Colonic mucosa (tissue), 4 donors: ENCODE results near the gene SLC25A34. TPM values are rescaled to one million over a fixed set of nuclear protein-coding genes. Genes with fewer than 3 reads are reported as not detected.

Experiments used
- DNase-seq: peaks from one replicate; pipeline ENCODE4 v3.0.0-alpha.2; 2020
- H3K27ac ChIP-seq: fragments of 200-600 bp; one replicate; pipeline ENCODE4 v1.8.0; 2021
- H3K27me3 ChIP-seq: fragments of 200-600 bp; one replicate; pipeline ENCODE4 v1.8.0; 2021
- H3K36me3 ChIP-seq: fragments of 200-600 bp; one replicate; pipeline ENCODE4 v1.8.0; 2021
- H3K4me1 ChIP-seq: fragments of 200-600 bp; one replicate; pipeline ENCODE4 v1.8.0; 2021; ENCODE audit warnings: mild to moderate bottlenecking
- H3K4me3 ChIP-seq: fragments of 200-600 bp; one replicate; pipeline ENCODE4 v1.8.0; 2021
- H3K9ac ChIP-seq, 2 donors: one replicate each; pipeline ENCODE4 v1.7.0; 2013; ENCODE audit warnings: control low read depth in 2 of 2, low read depth in 2 of 2, low read length in 2 of 2
- H3K9me3 ChIP-seq: fragments of 200-600 bp; one replicate; pipeline ENCODE4 v1.8.0; 2021
- intact Hi-C: fragments of 100-400 bp; cut with DNase I; formaldehyde crosslinking; loops from one replicate; pipeline ENCODE4 v1.14.1; 2022
- total RNA-seq, 2 donors: library from RNA; stranded (reverse); fragmentation: NEBNext Ultra II Directional in 1 of 2; extraction: Animal tissue kit (Norgen Biotek cat#: 25700) in 1 of 2; gene quantifications; one replicate each; pipeline ENCODE4 v1.2.1, GENCODE V29; 2021
- TF ChIP-seq, protein P1 (sequence below): fragments of 200-600 bp; IDR thresholded peaks from one replicate; pipeline ENCODE4 v1.8.0; 2022; ENCODE audit warnings: antibody characterized with exemption, mild to moderate bottlenecking
- donor health status: healthy.
- donor health status: DM: no; HTN: no; CAD: no.
- donor health status: DM: no; HTN: no; CAD: no.

SLC25A34 gene
- total RNA-seq, 2 donors from 2014 or later, result 3.2 to 16.0 TPM

DNA sequence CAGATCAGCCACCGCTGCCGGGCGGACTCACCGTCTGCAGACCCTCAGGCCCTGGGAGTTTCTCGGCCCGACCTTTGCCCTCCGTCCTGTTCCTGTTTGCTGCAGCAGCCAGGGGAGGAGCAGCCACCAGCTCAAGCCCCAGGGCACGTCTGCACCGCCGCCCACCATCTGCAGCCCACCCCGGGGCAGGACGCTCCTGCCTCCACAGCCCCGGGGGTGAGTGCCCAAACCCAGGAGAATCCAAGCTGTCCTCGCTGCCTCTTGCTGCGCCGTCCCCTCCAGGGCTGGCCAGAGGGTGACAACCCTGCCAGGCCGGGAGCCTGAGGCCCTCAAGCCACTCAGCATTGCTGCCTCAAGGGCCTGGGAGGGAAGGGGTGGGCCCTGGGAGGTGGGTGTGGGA, 1.2 kb upstream of the SLC25A34 start:
- Histone ChIP-seq H3K4me3 (no peak overlapping the region), H3K9ac (peak overlapping the region; percentile 68 to 92), H3K27ac (no peak overlapping the region), H3K27me3 (no peaks in the 10 kb centered on the region), H3K36me3 (peaks cover 9% of the 10 kb centered on the region), H3K4me1 (peaks cover 5% of the 10 kb centered on the region), H3K9me3 (no peaks in the 10 kb centered on the region)
- intact Hi-C loops, result no loop called here
- DNase-seq, result peak; percentile 34
- TF ChIP-seq, protein P1, sequence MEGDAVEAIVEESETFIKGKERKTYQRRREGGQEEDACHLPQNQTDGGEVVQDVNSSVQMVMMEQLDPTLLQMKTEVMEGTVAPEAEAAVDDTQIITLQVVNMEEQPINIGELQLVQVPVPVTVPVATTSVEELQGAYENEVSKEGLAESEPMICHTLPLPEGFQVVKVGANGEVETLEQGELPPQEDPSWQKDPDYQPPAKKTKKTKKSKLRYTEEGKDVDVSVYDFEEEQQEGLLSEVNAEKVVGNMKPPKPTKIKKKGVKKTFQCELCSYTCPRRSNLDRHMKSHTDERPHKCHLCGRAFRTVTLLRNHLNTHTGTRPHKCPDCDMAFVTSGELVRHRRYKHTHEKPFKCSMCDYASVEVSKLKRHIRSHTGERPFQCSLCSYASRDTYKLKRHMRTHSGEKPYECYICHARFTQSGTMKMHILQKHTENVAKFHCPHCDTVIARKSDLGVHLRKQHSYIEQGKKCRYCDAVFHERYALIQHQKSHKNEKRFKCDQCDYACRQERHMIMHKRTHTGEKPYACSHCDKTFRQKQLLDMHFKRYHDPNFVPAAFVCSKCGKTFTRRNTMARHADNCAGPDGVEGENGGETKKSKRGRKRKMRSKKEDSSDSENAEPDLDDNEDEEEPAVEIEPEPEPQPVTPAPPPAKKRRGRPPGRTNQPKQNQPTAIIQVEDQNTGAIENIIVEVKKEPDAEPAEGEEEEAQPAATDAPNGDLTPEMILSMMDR, result no peak

DNA sequence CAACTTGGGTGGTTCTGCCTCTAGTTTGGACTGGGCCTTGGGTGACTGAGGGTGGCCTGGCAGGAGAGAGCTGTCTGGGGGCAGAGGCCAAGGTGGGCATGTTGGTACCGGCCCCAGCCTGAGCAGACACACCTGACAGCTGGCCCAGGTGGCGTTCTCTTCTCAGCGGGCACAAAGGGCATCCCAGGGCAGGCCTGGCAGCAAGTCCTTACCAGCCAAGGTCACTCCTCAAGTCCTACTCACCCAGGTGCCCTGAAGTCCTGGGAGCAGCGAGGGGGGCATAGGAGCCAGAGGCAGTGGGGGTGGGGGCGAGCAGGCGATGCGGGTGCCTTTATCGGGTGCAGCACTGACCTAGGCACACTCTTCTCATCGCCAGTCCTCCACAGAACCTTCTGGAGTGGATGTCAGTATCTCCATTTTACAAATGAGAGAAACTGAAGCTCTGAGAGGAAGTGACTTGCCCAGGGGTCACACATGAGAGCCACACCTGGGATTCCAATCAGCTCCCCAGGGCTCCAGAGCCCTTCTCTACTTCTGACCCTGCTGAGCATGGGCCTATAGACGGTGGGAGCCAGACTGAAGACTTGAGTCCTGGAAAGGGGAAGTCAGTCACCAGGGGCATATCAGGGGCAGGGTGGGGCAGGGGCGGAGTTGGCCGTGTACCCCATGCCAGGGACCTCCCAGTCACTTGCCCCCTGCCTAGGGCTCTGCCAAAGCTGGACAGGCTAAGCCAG, 587 bp upstream of the SLC25A34 start:
- H3K36me3 ChIP-seq, result peaks cover 9% of the 10 kb centered on the region
- DNase-seq, result no peak

DNA sequence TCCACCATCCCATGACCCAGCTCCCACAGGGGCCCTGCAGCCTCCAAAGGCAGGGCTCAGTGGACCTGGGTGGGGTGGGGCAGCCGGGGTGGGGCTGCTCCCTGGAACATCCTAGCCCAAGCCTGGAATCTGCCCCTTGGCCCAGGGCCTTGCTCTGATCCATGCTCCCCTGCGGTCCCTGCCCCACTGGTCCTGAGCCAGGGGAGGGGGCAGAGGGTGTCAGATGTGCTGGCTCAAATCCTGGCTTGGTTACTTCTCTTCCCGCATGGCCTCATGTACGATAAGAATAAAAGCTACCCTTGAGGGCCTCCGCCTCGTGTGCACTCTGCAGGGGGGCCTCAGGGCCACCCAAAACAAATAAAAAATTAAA, 819 bp downstream of the SLC25A34 start:
- Histone ChIP-seq H3K27ac (peak overlapping the region; percentile 7), H3K4me1 (peaks cover 5% of the 10 kb centered on the region), H3K9me3 (no peaks in the 10 kb centered on the region), H3K9ac (peak overlapping the region in 1 of 2 donors; percentile 92), H3K36me3 (peaks cover 9% of the 10 kb centered on the region), H3K27me3 (no peaks in the 10 kb centered on the region), H3K4me3 (no peak overlapping the region)
- intact Hi-C loops, result no loop called here
- peak; percentile 81 for DNase-seq
- TF ChIP-seq, protein P1, result no peak

More for the DNA sequence above, 587 bp upstream of the SLC25A34 start:
- intact Hi-C loops, result no loop called here
- Histone ChIP-seq H3K4me3 (no peak overlapping the region), H3K9ac (peak overlapping the region; percentile 68 to 92), H3K27ac (peak overlapping the region; percentile 7), H3K4me1 (peaks cover 5% of the 10 kb centered on the region), H3K9me3 (no peaks in the 10 kb centered on the region), H3K27me3 (no peaks in the 10 kb centered on the region)
- TF ChIP-seq, protein P1, result no peak

DNA sequence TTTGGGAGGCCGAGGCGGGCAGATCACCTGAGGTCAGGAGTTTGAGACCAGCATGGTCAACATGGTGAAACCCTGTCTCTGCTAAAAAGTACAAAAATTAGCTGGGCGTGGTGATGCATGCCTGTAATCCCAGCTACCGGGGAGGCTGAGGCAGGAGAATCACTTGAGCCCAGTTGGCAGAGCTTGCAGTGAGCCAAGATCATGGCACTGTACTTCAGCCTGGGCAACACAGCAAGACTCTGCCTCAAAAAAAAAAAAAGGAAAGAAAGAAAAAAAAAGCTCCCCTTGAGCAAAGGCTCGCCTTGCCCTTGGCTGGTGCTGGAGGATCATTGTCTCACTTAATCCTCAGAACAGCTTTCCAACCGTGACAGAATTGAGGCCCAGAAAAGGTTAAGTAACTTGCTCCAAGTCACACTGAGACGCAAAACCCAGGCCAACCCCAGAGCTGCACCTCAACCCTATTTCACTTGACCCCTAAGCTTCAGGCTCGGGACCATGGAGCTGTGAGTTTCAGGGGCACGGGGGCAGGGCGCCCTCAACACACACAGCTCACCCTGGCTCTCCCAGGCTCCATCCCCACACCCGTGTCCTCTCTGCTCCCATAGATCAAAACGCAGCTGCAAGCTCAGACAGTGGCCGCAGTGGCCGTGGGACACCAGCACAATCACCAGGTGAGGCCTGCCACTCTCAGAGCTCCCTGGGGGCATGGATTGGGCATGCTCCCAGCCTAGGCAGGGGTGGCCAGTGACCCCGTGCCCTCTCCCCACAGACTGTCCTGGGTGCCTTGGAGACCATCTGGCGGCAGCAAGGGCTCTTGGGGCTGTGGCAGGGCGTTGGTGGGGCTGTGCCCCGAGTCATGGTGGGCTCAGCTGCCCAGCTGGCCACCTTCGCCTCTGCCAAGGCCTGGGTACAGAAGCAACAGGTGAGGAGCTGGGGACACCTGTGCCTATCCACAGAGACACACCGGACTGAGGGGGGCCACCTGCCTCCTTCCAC, 1.6 kb downstream of the SLC25A34 start:
- no peaks in the 10 kb centered on the region for H3K27me3 ChIP-seq
- intact Hi-C loops, result no loop called here
- peaks cover 5% of the 10 kb centered on the region for H3K4me1 ChIP-seq
- no peak overlapping the region for H3K27ac ChIP-seq
- peaks cover 5% of the 10 kb centered on the region for H3K36me3 ChIP-seq
- DNase-seq, result no peak
- H3K9me3 ChIP-seq, result no peaks in the 10 kb centered on the region
- TF ChIP-seq, protein P1, result no peak
- no peak overlapping the region for H3K4me3 ChIP-seq
- peak overlapping the region; percentile 34 to 42 for H3K9ac ChIP-seq

DNA sequence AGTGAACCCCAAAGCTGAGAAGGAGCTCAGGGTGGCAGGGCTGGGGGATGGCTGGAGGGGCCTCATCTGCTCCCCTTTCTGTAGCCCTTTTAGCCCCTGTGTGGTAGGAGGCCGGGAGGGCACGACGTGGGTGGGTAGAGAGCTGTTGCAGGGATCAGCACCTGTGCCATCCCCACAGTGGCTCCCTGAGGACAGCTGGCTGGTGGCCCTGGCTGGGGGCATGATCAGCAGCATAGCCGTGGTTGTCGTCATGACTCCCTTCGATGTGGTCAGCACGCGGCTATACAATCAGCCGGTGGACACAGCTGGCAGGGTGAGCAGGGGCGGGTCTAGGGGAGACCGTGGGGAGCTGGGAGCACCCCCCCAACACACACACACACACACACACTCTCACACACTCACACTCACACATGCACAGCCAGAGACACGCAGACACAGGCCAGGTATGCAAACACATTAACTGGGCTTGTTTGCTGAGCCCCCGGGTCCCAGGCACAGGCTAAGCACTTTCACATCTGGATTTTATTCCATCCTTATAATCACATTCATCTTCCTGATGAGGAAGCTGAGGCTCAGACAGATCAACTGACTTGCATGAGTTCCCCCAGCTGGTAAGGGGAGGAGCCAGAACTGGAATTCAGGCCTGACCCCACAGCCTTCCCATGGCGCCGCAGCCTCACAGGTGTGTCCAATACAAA, 2.5 kb downstream of the SLC25A34 start:
- Histone ChIP-seq H3K4me3 (no peak overlapping the region), H3K9me3 (no peaks in the 10 kb centered on the region), H3K4me1 (peaks cover 5% of the 10 kb centered on the region), H3K36me3 (peaks cover 4% of the 10 kb centered on the region), H3K27ac (no peak overlapping the region), H3K9ac (peak overlapping the region in 1 of 2 donors; percentile 34), H3K27me3 (no peaks in the 10 kb centered on the region)
- TF ChIP-seq, protein P1, result no peak
- intact Hi-C loops, result no loop called here
- DNase-seq, result no peak
